ENCODE results near the gene PXDN.

Gene PXDN

GRCh38 chr2:1676091-1676912, 68.0 kb downstream of the PXDN start:
- no peak overlapping the region for H3K4me3 ChIP-seq (ENCODE audit: low read depth in 1 of 2, low read length in 2 of 2)
- no peak for ATAC-seq (ENCODE audit: insufficient read depth, low read depth)
- no peaks in the 10 kb centered on the region; the same call in 1 of the 2 replicates for H4K20me1 ChIP-seq (ENCODE audit: insufficient read depth, low read length)
- no peak overlapping the region for H3K9ac ChIP-seq (ENCODE audit: low read depth, low read length)
- no peaks in the 10 kb centered on the region for H3K36me3 ChIP-seq (ENCODE audit: insufficient read depth, low read length)
- H3K79me2 ChIP-seq (ENCODE audit: insufficient read depth, low read length), result no peaks in the 10 kb centered on the region
- H3K4me2 ChIP-seq (ENCODE audit: insufficient read depth, low read length), result no peak overlapping the region
- H3K27ac ChIP-seq (ENCODE audit: low read length), result no peak overlapping the region
- H2AFZ ChIP-seq (ENCODE audit: low read depth, low read length), result no peak overlapping the region
- no peaks in the 10 kb centered on the region for H3K4me1 ChIP-seq (ENCODE audit: insufficient read depth, low read length)
- no peak for DNase-seq
- TF ChIP-seq EZH2 (IDR thresholded peaks at IDR 0.05; ENCODE audit: borderline replicate concordance, low read depth, low read length, severe bottlenecking), result no peak
- TF ChIP-seq CTCF (IDR thresholded peaks at IDR 0.05; ENCODE audit: borderline replicate concordance, extremely low read depth, low read length, poor library complexity, severe bottlenecking), result no peak
- H3K9me3 ChIP-seq (ENCODE audit: insufficient read depth, low read length, severe bottlenecking), result no peaks in the 10 kb centered on the region
- peaks cover 13% of the 10 kb centered on the region for H3K27me3 ChIP-seq (ENCODE audit: insufficient read depth, low read length, poor library complexity)

- no peaks in the 10 kb centered on the region for H3K79me2 ChIP-seq (ENCODE audit: insufficient read depth, low read length)
- no peaks in the 10 kb centered on the region for H3K36me3 ChIP-seq (ENCODE audit: insufficient read depth, low read length)
- H3K9ac ChIP-seq (ENCODE audit: low read depth, low read length), result no peak overlapping the region
- no peaks in the 10 kb centered on the region; the same call in 1 of the 2 replicates for H4K20me1 ChIP-seq (ENCODE audit: insufficient read depth, low read length)
- no peaks in the 10 kb centered on the region for H3K4me1 ChIP-seq (ENCODE audit: insufficient read depth, low read length)
- no peak for ATAC-seq (ENCODE audit: insufficient read depth, low read depth)
- DNase-seq, result no peak
- TF ChIP-seq CTCF (IDR thresholded peaks at IDR 0.05; ENCODE audit: borderline replicate concordance, extremely low read depth, low read length, poor library complexity, severe bottlenecking) (no peak), EZH2 (IDR thresholded peaks at IDR 0.05; ENCODE audit: borderline replicate concordance, low read depth, low read length, severe bottlenecking) (no peak)
- H3K9me3 ChIP-seq (ENCODE audit: insufficient read depth, low read length, severe bottlenecking), result no peaks in the 10 kb centered on the region
- H2AFZ ChIP-seq (ENCODE audit: low read depth, low read length), result no peak overlapping the region
- H3K27me3 ChIP-seq (ENCODE audit: insufficient read depth, low read length, poor library complexity), result peaks cover 14% of the 10 kb centered on the region
- H3K4me2 ChIP-seq (ENCODE audit: insufficient read depth, low read length), result no peak overlapping the region
- H3K27ac ChIP-seq (ENCODE audit: low read length), result no peak overlapping the region
- no peak overlapping the region for H3K4me3 ChIP-seq (ENCODE audit: low read depth in 1 of 2, low read length in 2 of 2)
Measured at GRCh38 chr2:1675633-1676032, 68.7 kb downstream of the PXDN start.

DNA sequence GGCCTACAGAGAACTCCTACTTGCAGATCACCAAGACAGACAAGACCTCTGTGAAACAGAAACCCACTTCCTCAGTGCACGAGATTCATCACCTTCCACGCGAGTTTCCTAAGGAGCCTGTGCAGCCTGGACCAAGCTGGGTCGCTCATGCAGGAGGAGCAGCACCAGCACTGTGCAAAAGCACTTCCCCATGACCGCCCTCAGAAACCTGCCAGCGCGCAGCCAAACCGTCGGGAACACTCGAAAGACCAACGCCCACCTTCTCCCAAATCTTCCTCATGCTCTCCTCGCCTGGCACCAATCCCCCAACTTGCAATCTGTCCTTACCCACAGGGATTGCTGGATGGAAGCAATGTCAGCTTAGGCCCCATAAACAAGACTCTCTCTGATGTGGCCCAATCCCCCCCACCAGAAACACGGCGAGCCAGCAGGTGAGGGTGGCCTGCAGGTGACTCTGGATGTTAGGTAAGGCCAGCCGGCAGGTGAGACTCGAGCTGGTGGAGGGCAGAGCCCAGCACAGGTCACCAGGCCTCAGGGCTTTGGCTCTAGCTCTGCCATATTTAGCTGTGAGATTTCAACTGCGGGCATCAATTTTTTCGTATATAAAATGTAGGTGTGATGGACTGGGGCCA, 69.4 kb downstream of the PXDN start:
- Histone ChIP-seq H3K79me2 (ENCODE audit: insufficient read depth, low read length) (no peaks in the 10 kb centered on the region), H3K9ac (ENCODE audit: low read depth, low read length) (no peak overlapping the region), H4K20me1 (ENCODE audit: insufficient read depth, low read length) (no peaks in the 10 kb centered on the region; the same call in 1 of the 2 replicates), H3K4me3 (ENCODE audit: low read depth in 1 of 2, low read length in 2 of 2) (no peak overlapping the region), H3K27me3 (ENCODE audit: insufficient read depth, low read length, poor library complexity) (peaks cover 15% of the 10 kb centered on the region), H3K4me1 (ENCODE audit: insufficient read depth, low read length) (no peaks in the 10 kb centered on the region), H3K27ac (ENCODE audit: low read length) (no peak overlapping the region), H3K36me3 (ENCODE audit: insufficient read depth, low read length) (no peaks in the 10 kb centered on the region), H3K4me2 (ENCODE audit: insufficient read depth, low read length) (no peak overlapping the region), H2AFZ (ENCODE audit: low read depth, low read length) (no peak overlapping the region), H3K9me3 (ENCODE audit: insufficient read depth, low read length, severe bottlenecking) (no peaks in the 10 kb centered on the region)
- no peak for ATAC-seq (ENCODE audit: insufficient read depth, low read depth)
- no peak for DNase-seq
- TF ChIP-seq EZH2 (IDR thresholded peaks at IDR 0.05; ENCODE audit: borderline replicate concordance, low read depth, low read length, severe bottlenecking) (no peak), CTCF (IDR thresholded peaks at IDR 0.05; ENCODE audit: borderline replicate concordance, extremely low read depth, low read length, poor library complexity, severe bottlenecking) (no peak)
